OCI-LY3 (cell line): ENCODE results near the gene FREY1.
"Not testable (repeated sequence)": the region's sequence is repeated elsewhere in the genome, so short reads cannot be mapped to it uniquely, and the experiment has no call there.

Source experiments
- H2AFZ ChIP-seq: fragments of 200-600, 300-600 bp; shearing (Covaris generic); 2 replicates; pipeline ENCODE4 v1.6.0; 2014; ENCODE audit warnings: antibody characterized with exemption, low read depth, low read length
- H3K27ac ChIP-seq: fragments of 200-600, 300-600 bp; sonication (generic); 2 replicates; pipeline ENCODE4 v1.5.1; 2014; ENCODE audit warnings: mild to moderate bottlenecking, low read length, moderate library complexity, mixed read lengths
- H3K27me3 ChIP-seq: fragments of 200-600, 300-600 bp; sonication (generic); 2 replicates; pipeline ENCODE4 v1.6.1; 2014; ENCODE audit warnings: low read depth, low read length, mixed read lengths
- H3K36me3 ChIP-seq: fragments of 200-600, 300-600 bp; sonication (generic); replicated peaks from 2 replicates; pipeline ENCODE3; 2014; ENCODE audit warnings: low read depth, low read length, mixed read lengths
- H3K4me1 ChIP-seq: fragments of 300-600, 200-600 bp; sonication (generic); 2 replicates; pipeline ENCODE4 v1.6.1; 2014; ENCODE audit warnings: low read length, mixed read lengths
- H3K4me2 ChIP-seq: fragments of 200-600, 300-600 bp; sonication (generic); 2 replicates; pipeline ENCODE4 v1.6.1; 2014; ENCODE audit warnings: low read length, mixed read lengths
- H3K4me3 ChIP-seq: fragments of 300-600, 200-600 bp; sonication (generic); 2 replicates; pipeline ENCODE4 v1.5.1; 2014; ENCODE audit warnings: antibody characterized with exemption, mild to moderate bottlenecking, low read length, moderate library complexity
- H3K79me2 ChIP-seq: fragments of 300-600, 200-600 bp; shearing (Covaris generic); 2 replicates; pipeline ENCODE4 v1.6.1; 2014; ENCODE audit warnings: mild to moderate bottlenecking, low read length, mixed read lengths
- H3K9ac ChIP-seq: fragments of 300-600, 200-600 bp; shearing (Covaris generic); 2 replicates; pipeline ENCODE4 v1.6.0; 2014; ENCODE audit warnings: mild to moderate bottlenecking, low read length, moderate library complexity
- H3K9me3 ChIP-seq: fragments of 200-600, 300-600 bp; shearing (Covaris generic); 2 replicates; pipeline ENCODE4 v1.6.1; 2014; ENCODE audit warnings: low read length, mixed read lengths; ENCODE audit not compliant: insufficient read depth
- H4K20me1 ChIP-seq: fragments of 200-600, 300-600 bp; sonication (generic); 2 replicates; pipeline ENCODE4 v1.6.1; 2016; ENCODE audit warnings: low read length, mixed read lengths; ENCODE audit not compliant: insufficient read depth
- EZH2phosphoT487 ChIP-seq: fragments of 200-600 bp; shearing (Covaris generic); IDR thresholded peaks from 2 replicates; pipeline ENCODE4 v1.6.1; 2018; ENCODE audit warnings: antibody characterized with exemption, mixed run types, low read depth
- TF ChIP-seq, protein P1 (sequence below): fragments of 200-600, 300-600 bp; sonication (generic); IDR thresholded peaks from 2 replicates; pipeline ENCODE4 v1.5.1; 2014; ENCODE audit warnings: antibody characterized with exemption, low read length, low read depth

FREY1 gene

GRCh38 chr11:45902452-45903380 is 4.4 kb downstream of the FREY1 start:
- Histone ChIP-seq H3K27me3 (no peaks in the 10 kb centered on the region), H4K20me1 (no peaks in the 10 kb centered on the region), H2AFZ (no peak overlapping the region), H3K4me1 (no peaks in the 10 kb centered on the region; the same call in 1 of the 2 replicates), H3K4me2 (no peak overlapping the region), H3K9ac (no peak overlapping the region), H3K9me3 (no peaks in the 10 kb centered on the region), H3K36me3 (no peaks in the 10 kb centered on the region), H3K79me2 (no peaks in the 10 kb centered on the region), H3K27ac (no peak overlapping the region), H3K4me3 (no peak overlapping the region)
- no peak for TF ChIP-seq EZH2phosphoT487
- TF ChIP-seq, protein P1, sequence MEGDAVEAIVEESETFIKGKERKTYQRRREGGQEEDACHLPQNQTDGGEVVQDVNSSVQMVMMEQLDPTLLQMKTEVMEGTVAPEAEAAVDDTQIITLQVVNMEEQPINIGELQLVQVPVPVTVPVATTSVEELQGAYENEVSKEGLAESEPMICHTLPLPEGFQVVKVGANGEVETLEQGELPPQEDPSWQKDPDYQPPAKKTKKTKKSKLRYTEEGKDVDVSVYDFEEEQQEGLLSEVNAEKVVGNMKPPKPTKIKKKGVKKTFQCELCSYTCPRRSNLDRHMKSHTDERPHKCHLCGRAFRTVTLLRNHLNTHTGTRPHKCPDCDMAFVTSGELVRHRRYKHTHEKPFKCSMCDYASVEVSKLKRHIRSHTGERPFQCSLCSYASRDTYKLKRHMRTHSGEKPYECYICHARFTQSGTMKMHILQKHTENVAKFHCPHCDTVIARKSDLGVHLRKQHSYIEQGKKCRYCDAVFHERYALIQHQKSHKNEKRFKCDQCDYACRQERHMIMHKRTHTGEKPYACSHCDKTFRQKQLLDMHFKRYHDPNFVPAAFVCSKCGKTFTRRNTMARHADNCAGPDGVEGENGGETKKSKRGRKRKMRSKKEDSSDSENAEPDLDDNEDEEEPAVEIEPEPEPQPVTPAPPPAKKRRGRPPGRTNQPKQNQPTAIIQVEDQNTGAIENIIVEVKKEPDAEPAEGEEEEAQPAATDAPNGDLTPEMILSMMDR, result no peak

GRCh38 chr11:45901626-45902025 is 5.4 kb downstream of the FREY1 start:
- Histone ChIP-seq H4K20me1 (no peaks in the 10 kb centered on the region), H3K79me2 (no peaks in the 10 kb centered on the region), H3K9me3 (no peaks in the 10 kb centered on the region), H2AFZ (no peak overlapping the region), H3K27me3 (no peaks in the 10 kb centered on the region), H3K9ac (no peak overlapping the region), H3K4me3 (no peak overlapping the region), H3K4me1 (no peaks in the 10 kb centered on the region; the same call in 1 of the 2 replicates), H3K36me3 (no peaks in the 10 kb centered on the region), H3K27ac (no peak overlapping the region), H3K4me2 (no peak overlapping the region)
- TF ChIP-seq, protein P1, result no peak
- TF ChIP-seq EZH2phosphoT487, result no peak

- no peak overlapping the region for H3K4me2 ChIP-seq
- no peaks in the 10 kb centered on the region for H3K36me3 ChIP-seq
- no peaks in the 10 kb centered on the region for H4K20me1 ChIP-seq
- no peaks in the 10 kb centered on the region; the same call in 1 of the 2 replicates for H3K4me1 ChIP-seq
- no peaks in the 10 kb centered on the region for H3K9me3 ChIP-seq
- no peaks in the 10 kb centered on the region for H3K27me3 ChIP-seq
- no peaks in the 10 kb centered on the region for H3K79me2 ChIP-seq
- no peak overlapping the region for H3K9ac ChIP-seq
- no peak for TF ChIP-seq EZH2phosphoT487
- TF ChIP-seq, protein P1, result no peak
- no peak overlapping the region for H3K4me3 ChIP-seq
- no peak overlapping the region for H2AFZ ChIP-seq
- H3K27ac ChIP-seq, result no peak overlapping the region
These were observed 6.0 kb downstream of the FREY1 start for GRCh38 chr11:45900916-45901617.

DNA sequence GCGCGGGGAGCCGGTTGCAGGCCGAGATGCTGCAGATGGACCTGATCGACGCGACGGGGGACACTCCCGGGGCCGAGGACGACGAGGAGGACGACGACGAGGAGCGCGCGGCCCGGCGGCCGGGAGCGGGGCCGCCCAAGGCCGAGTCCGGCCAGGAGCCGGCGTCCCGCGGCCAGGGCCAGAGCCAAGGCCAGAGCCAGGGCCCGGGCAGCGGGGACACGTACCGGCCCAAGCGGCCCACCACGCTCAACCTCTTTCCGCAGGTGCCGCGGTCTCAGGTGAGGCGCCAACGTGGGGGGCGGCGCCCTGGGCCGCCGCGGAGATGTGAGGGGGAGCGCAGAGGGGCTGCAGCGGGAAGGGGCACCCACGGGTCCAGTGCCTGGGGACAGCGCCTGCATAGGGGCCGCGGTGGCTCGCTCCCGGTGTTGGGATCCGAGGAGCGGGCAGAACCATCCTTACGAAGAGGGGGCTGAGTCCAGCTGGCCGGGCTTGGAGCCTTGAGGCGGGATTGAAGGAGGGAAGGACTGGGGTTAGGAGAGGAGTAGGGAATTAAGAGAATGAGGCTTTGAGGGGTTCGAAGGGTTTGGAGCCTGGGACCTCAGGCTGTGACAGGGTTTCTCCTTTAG is 6.8 kb downstream of the FREY1 start:
- H3K4me2 ChIP-seq, H3K27ac ChIP-seq, H3K27me3 ChIP-seq, H3K9ac ChIP-seq, H3K36me3 ChIP-seq, H3K4me3 ChIP-seq, H3K4me1 ChIP-seq, H2AFZ ChIP-seq, H3K79me2 ChIP-seq, H4K20me1 ChIP-seq, H3K9me3 ChIP-seq: not testable (repeated sequence)
